Upper lobe of left lung (tissue), 6 donors: ENCODE results near the gene PTPN23. TPM values are rescaled to one million over a fixed set of nuclear protein-coding genes. Genes with fewer than 3 reads are reported as not detected.

Experiments used
- ATAC-seq, 2 donors: fragments of 200-7000 bp; cut with Tn5 transposase; one replicate each; pipeline ENCODE4 v1.9.1; 2022; ENCODE audit warnings: mild to moderate bottlenecking in 2 of 2, moderate library complexity in 2 of 2; ENCODE audit not compliant: low FRiP score in 2 of 2
- DNase-seq, 2 donors: peaks; one replicate each; pipeline ENCODE4 v3.0.0-alpha.2; 2019 to 2020
- H3K27ac ChIP-seq, 4 donors: fragments of 200-600 bp; sonication (generic); one replicate each; pipeline ENCODE4 v1.5.1; 2016 to 2019
- H3K27me3 ChIP-seq, 4 donors: fragments of 200-600 bp; sonication (generic); one replicate each; pipeline ENCODE4 v1.5.1; 2017 to 2019
- H3K36me3 ChIP-seq, 4 donors: fragments of 200-600 bp; sonication (generic); one replicate each; pipeline ENCODE4 v1.5.1; 2016 to 2019
- H3K4me1 ChIP-seq, 4 donors: fragments of 200-600 bp; sonication (generic); one replicate each; pipeline ENCODE4 v1.5.1; 2018 to 2019
- H3K4me3 ChIP-seq, 4 donors: fragments of 200-600 bp; sonication (generic); one replicate each; pipeline ENCODE4 v1.5.1; 2017 to 2019; ENCODE audit warnings: mild to moderate bottlenecking in 2 of 4, moderate library complexity in 1 of 4
- H3K9me3 ChIP-seq, 4 donors: fragments of 200-600 bp; sonication (generic); one replicate each; pipeline ENCODE4 v1.5.1; 2018 to 2019
- EP300 ChIP-seq, 4 donors: sonication (generic); formaldehyde crosslinking; IDR thresholded peaks; one replicate each; pipeline ENCODE4 v1.5.1; 2017; ENCODE audit warnings: antibody characterized with exemption in 4 of 4, control low read depth in 2 of 4
- POLR2A ChIP-seq, 4 donors: fragments of 450-650 bp; IDR thresholded peaks; one replicate each; pipeline ENCODE4 v1.5.1; 2016 to 2017; ENCODE audit warnings: antibody characterized with exemption in 4 of 4, mild to moderate bottlenecking in 2 of 4
- POLR2AphosphoS5 ChIP-seq, 2 donors: sonication (generic); formaldehyde crosslinking; IDR thresholded peaks; one replicate each; pipeline ENCODE4 v1.5.1; 2017; ENCODE audit warnings: antibody characterized with exemption in 2 of 2
- WGBS, 2 donors: methylation state at CpG; one replicate each; pipeline ENCODE4 v1.1.5; 2017 to 2018; 5-methylcytosine and 5-hydroxymethylcytosine counted together
- total RNA-seq, 6 donors: library from RNA; depleted of rRNA in 4 of 6; stranded (reverse); fragments of >200 nt in 4 of 6; gene quantifications; one replicate each; pipeline versions ENCODE4 v1.1.0 to v1.2.1, GENCODE V29; 2016 to 2021
- TF ChIP-seq, protein P1 (sequence below), 6 experiments: fragments of 450-650 bp in 4 of 6; fragments of 200-600 bp in 2 of 6; sonication (generic) in 2 of 6; IDR thresholded peaks; one replicate each; pipeline ENCODE4 v1.5.1; 2016 to 2019; ENCODE audit warnings: antibody characterized with exemption in 6 of 6
- donor health status: DM: no; HTN: no; CAD: no; lungs with moderate emphysema.
- donor health status: DM: no; HTN: yes; CAD: no; lungs with severe emphysema.

The PTPN23 gene
- total RNA-seq, 6 donors from 2014 or later = 32.7 to 93.3 (median 53.7) TPM

DNA sequence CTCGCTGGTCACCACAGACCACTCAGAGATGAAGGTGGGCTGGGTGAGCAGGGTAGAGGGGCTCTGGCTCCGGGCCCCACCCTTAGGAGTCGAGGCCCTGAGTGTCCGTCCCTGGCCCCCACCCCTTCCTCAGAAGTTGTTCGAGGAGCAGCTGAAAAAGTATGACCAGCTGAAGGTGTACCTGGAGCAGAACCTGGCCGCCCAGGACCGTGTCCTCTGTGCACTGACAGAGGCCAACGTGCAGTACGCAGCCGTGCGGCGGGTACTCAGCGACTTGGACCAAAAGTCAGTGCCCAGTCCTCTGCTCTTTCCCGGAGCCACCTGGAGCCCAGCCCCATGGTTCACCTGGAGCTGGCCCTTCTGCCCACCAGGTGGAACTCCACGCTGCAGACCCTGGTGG lies 28.5 kb downstream of the PTPN23 start:
- H3K4me3 ChIP-seq = no peak overlapping the region
- H3K9me3 ChIP-seq = no peaks in the 10 kb centered on the region
- H3K27ac ChIP-seq = no peak overlapping the region
- no peaks in the 10 kb centered on the region for H3K27me3 ChIP-seq
- TF ChIP-seq POLR2A (IDR thresholded peaks at IDR 0.05) (no peak), POLR2AphosphoS5 (IDR thresholded peaks at IDR 0.05) (no peak), EP300 (IDR thresholded peaks at IDR 0.05) (no peak)
- TF ChIP-seq, protein P1, sequence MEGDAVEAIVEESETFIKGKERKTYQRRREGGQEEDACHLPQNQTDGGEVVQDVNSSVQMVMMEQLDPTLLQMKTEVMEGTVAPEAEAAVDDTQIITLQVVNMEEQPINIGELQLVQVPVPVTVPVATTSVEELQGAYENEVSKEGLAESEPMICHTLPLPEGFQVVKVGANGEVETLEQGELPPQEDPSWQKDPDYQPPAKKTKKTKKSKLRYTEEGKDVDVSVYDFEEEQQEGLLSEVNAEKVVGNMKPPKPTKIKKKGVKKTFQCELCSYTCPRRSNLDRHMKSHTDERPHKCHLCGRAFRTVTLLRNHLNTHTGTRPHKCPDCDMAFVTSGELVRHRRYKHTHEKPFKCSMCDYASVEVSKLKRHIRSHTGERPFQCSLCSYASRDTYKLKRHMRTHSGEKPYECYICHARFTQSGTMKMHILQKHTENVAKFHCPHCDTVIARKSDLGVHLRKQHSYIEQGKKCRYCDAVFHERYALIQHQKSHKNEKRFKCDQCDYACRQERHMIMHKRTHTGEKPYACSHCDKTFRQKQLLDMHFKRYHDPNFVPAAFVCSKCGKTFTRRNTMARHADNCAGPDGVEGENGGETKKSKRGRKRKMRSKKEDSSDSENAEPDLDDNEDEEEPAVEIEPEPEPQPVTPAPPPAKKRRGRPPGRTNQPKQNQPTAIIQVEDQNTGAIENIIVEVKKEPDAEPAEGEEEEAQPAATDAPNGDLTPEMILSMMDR (IDR thresholded peaks at IDR 0.05) = no peak
- H3K4me1 ChIP-seq = peaks cover 11 to 22% (median 17%) of the 10 kb centered on the region in 4 donors
- ATAC-seq = no peak
- 92% methylated on average over 8 to 15 of the region's 15 CpGs for WGBS, 2 donors
- DNase-seq = peak in 1 of 2 donors; percentile 65
- peaks cover 44 to 88% (median 82%) of the 10 kb centered on the region in 4 donors for H3K36me3 ChIP-seq

DNA sequence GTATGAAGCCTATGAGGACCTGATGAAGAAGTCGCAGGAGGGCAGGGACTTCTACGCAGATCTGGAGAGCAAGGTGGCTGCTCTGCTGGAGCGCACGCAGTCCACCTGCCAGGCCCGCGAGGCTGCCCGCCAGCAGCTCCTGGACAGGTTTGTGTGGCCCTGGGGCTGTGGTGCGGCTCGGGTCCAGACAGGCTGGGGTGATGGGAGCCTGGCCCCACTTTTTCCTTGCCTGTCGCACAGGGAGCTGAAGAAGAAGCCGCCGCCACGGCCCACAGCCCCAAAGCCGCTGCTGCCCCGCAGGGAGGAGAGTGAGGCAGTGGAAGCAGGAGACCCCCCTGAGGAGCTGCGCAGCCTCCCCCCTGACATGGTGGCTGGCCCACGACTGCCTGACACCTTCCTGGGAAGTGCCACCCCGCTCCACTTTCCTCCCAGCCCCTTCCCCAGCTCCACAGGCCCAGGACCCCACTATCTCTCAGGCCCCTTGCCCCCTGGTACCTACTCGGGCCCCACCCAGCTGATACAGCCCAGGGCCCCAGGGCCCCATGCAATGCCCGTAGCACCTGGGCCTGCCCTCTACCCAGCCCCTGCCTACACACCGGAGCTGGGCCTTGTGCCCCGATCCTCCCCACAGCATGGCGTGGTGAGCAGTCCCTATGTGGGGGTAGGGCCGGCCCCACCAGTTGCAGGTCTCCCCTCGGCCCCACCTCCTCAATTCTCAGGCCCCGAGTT lies 29.0 kb downstream of the PTPN23 start:
- Histone ChIP-seq H3K36me3 (peaks cover 44 to 93% (median 87%) of the 10 kb centered on the region in 4 donors), H3K9me3 (no peaks in the 10 kb centered on the region), H3K27me3 (no peaks in the 10 kb centered on the region), H3K4me1 (peaks cover 5 to 18% (median 12%) of the 10 kb centered on the region in 4 donors), H3K27ac (no peak overlapping the region), H3K4me3 (no peak overlapping the region)
- no peak for ATAC-seq
- peak in 1 of 2 donors; percentile 73 for DNase-seq
- TF ChIP-seq POLR2AphosphoS5 (IDR thresholded peaks at IDR 0.05) (no peak), POLR2A (IDR thresholded peaks at IDR 0.05) (no peak), EP300 (IDR thresholded peaks at IDR 0.05) (no peak)
- TF ChIP-seq, protein P1 (IDR thresholded peaks at IDR 0.05) = no peak
- 90 to 94% methylated on average over 15 to 26 of the region's 26 CpGs for WGBS, 2 donors

GRCh38 chr3:47410417-47410720 lies 29.5 kb downstream of the PTPN23 start:
- H3K27me3 ChIP-seq = no peaks in the 10 kb centered on the region
- ATAC-seq (no peak), DNase-seq (no peak)
- peaks cover 44 to 98% (median 92%) of the 10 kb centered on the region in 4 donors for H3K36me3 ChIP-seq
- H3K4me3 ChIP-seq = no peak overlapping the region
- no peaks in the 10 kb centered on the region for H3K9me3 ChIP-seq
- H3K4me1 ChIP-seq = peaks cover under 1 to 13% (median 7%) of the 10 kb centered on the region in 4 donors
- no peak overlapping the region for H3K27ac ChIP-seq
- WGBS, 2 donors = 65 to 83% methylated on average over 8 to 10 of the region's 10 CpGs
- no peak for TF ChIP-seq POLR2A (IDR thresholded peaks at IDR 0.05)
- no peak for TF ChIP-seq POLR2AphosphoS5 (IDR thresholded peaks at IDR 0.05)
- TF ChIP-seq, protein P1 (IDR thresholded peaks at IDR 0.05) = no peak
- TF ChIP-seq EP300 (IDR thresholded peaks at IDR 0.05) = no peak

- H3K9me3 ChIP-seq = no peaks in the 10 kb centered on the region
- TF ChIP-seq EP300 (IDR thresholded peaks at IDR 0.05) (no peak), POLR2A (IDR thresholded peaks at IDR 0.05) (no peak), POLR2AphosphoS5 (IDR thresholded peaks at IDR 0.05) (no peak)
- TF ChIP-seq, protein P1 (IDR thresholded peaks at IDR 0.05) = no peak
- peak in 1 of 2 donors; percentile 80 for DNase-seq
- H3K27ac ChIP-seq = no peak overlapping the region
- 94 to 95% methylated on average over 10 to 20 of the region's 30 CpGs for WGBS, 2 donors
- ATAC-seq = no peak
- peaks cover 0 to 7% (median 3%) of the 10 kb centered on the region in 4 donors for H3K4me1 ChIP-seq
- H3K27me3 ChIP-seq = no peaks in the 10 kb centered on the region
- H3K4me3 ChIP-seq = no peak overlapping the region
- H3K36me3 ChIP-seq = peaks cover 44 to 99% (median 94%) of the 10 kb centered on the region in 4 donors
These were observed 30.2 kb downstream of the PTPN23 start for GRCh38 chr3:47410801-47411646.
